NOMO-1 (cell line): ENCODE data around the gene WDR27.

Experiments used
- DNase-seq, 2 experiments: peaks; one replicate each; lab custom pipeline; 2025; ENCODE audit not compliant: unreplicated experiment in 2 of 2; lab: John Stamatoyannopoulos, UW

Gene WDR27

GRCh38 chr6:169568314-169569087, 133.3 kb downstream of the WDR27 start:
- DNase-seq, result no peak

GRCh38 chr6:169567819-169568218, 134.0 kb downstream of the WDR27 start:
- no peak for DNase-seq

- no peak for DNase-seq
Observed at GRCh38 chr6:169566961-169567750, 134.7 kb downstream of the WDR27 start.

- no peak for DNase-seq
Observed at GRCh38 chr6:169566319-169566718, 135.5 kb downstream of the WDR27 start.

GRCh38 chr6:169564453-169565240, 137.2 kb downstream of the WDR27 start:
- DNase-seq, result no peak

- DNase-seq, result no peak
Observed at GRCh38 chr6:169561665-169562064, 140.2 kb downstream of the WDR27 start.

GRCh38 chr6:169559592-169559991, 142.2 kb downstream of the WDR27 start:
- DNase-seq, result no peak

GRCh38 chr6:169558774-169559441, 142.9 kb downstream of the WDR27 start:
- no peak for DNase-seq

- no peak for DNase-seq
Observed at GRCh38 chr6:169558378-169558773, 143.5 kb downstream of the WDR27 start.

GRCh38 chr6:169557887-169558286, 143.9 kb downstream of the WDR27 start:
- no peak for DNase-seq

- no peak for DNase-seq
Observed at GRCh38 chr6:169556758-169557548, 144.9 kb downstream of the WDR27 start.

- no peak for DNase-seq
Observed at GRCh38 chr6:169555971-169556617, 145.7 kb downstream of the WDR27 start.

- no peak for DNase-seq
Observed at GRCh38 chr6:169545982-169546381, 155.8 kb downstream of the WDR27 start.

GRCh38 chr6:169543704-169544103, 158.1 kb downstream of the WDR27 start:
- DNase-seq, result no peak

- no peak for DNase-seq
Observed at GRCh38 chr6:169542491-169542890, 159.3 kb downstream of the WDR27 start.

GRCh38 chr6:169539176-169539897, 162.5 kb downstream of the WDR27 start:
- no peak for DNase-seq

- DNase-seq, result no peak
Observed at GRCh38 chr6:169536446-169537170, 165.2 kb downstream of the WDR27 start.

GRCh38 chr6:169534039-169534421, 167.8 kb downstream of the WDR27 start:
- DNase-seq, result no peak
